GM13977 (cell line): ENCODE data around the gene DNAH17.

Experiments
- DNase-seq: peaks from one replicate; pipeline ENCODE4 v3.0.0; 2012; ENCODE audit warnings: low spot score
- in situ Hi-C: fragments of 300-500 bp; cut with MboI; formaldehyde crosslinking; loops from one replicate; pipeline ENCODE4 v1.12.0; 2022; ENCODE audit warnings: low sequenced_read_pairs, low pct_unique_long_range_greater_than_20kb, mixed read lengths, inconsistent platforms; ENCODE audit not compliant: unreplicated experiment
- TF ChIP-seq, protein P1 (sequence below): IDR thresholded peaks from 2 replicates; pipeline ENCODE4 v1.5.1; 2012; ENCODE audit warnings: mild to moderate bottlenecking, control low read depth; ENCODE audit not compliant: insufficient read depth; ENCODE audit errors: extremely low read depth, missing control alignments

Gene DNAH17

DNA sequence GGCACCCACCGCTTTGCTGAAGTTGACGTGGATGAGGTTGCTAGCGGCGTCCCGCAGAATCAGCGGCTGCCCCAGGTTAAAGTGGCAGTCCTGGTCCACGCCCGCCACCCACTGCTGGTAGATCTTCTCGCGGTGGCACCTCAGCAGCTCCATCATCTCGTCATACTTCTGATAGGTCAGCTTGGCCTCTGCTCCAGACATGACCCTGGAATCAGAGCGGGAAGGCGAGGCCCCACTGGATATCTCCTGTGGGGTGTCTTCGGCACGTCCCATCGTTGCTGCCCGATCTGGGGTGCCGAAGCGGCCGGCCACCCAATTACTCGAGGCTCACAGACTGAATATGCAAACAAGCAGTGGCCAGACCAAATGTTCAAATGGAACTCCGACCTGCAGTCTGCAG lies 16.5 kb downstream of the DNAH17 start:
- in situ Hi-C loops, result no loop called here
- DNase-seq, result no peak
- TF ChIP-seq, protein P1, sequence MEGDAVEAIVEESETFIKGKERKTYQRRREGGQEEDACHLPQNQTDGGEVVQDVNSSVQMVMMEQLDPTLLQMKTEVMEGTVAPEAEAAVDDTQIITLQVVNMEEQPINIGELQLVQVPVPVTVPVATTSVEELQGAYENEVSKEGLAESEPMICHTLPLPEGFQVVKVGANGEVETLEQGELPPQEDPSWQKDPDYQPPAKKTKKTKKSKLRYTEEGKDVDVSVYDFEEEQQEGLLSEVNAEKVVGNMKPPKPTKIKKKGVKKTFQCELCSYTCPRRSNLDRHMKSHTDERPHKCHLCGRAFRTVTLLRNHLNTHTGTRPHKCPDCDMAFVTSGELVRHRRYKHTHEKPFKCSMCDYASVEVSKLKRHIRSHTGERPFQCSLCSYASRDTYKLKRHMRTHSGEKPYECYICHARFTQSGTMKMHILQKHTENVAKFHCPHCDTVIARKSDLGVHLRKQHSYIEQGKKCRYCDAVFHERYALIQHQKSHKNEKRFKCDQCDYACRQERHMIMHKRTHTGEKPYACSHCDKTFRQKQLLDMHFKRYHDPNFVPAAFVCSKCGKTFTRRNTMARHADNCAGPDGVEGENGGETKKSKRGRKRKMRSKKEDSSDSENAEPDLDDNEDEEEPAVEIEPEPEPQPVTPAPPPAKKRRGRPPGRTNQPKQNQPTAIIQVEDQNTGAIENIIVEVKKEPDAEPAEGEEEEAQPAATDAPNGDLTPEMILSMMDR, result no peak

DNA sequence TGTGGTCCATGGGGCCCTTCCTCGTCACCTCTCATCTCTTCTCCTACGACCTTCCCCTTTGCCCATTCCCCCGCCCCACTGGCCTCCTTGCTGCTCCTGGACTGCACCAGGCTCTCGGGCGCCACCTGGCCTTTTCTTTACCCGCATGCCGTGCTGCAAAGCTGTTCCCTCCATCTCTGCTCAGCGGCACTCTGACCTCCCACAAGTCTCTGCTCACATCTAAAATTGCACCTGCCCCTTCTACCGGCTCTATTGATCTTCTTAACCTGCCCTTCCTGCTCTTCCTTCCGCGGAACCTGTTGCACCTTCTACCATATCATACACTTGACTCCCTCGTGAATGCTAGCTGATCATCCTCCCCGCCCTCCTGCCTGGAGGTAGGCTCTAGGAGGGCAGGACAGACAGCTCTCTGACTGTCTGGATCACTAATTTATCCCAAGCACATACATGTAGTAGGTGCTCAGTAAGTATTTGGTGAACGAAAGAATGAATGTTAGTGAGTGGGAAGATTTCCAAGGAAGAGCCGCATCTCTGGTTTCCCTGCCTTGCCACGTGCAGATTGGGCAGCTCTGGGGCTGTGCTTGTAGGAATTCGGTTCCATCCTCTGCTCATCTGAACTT lies 17.3 kb downstream of the DNAH17 start:
- in situ Hi-C loops, result no loop called here
- TF ChIP-seq, protein P1, result no peak
- DNase-seq, result no peak

DNA sequence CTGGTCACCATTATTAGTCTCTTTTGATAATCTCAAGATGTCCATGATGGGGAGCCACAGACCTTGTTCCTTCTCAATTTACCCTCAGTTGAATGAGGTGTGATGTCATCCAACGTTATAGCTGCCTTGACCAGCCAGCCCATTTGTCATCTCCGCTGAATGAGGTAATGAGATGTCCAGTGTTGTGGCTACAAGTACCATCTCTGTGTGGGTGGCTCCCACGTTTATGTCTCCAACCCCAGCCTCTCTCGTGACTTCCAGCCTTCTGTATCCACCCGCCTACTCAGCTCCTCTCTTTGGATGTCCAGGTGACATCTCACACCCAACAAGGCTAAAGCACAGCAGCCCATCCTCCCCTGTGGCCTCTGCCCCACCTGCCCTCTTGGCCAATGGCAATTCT lies 18.2 kb downstream of the DNAH17 start:
- TF ChIP-seq, protein P1, result no peak
- in situ Hi-C loops, result no loop called here
- DNase-seq, result no peak

DNA sequence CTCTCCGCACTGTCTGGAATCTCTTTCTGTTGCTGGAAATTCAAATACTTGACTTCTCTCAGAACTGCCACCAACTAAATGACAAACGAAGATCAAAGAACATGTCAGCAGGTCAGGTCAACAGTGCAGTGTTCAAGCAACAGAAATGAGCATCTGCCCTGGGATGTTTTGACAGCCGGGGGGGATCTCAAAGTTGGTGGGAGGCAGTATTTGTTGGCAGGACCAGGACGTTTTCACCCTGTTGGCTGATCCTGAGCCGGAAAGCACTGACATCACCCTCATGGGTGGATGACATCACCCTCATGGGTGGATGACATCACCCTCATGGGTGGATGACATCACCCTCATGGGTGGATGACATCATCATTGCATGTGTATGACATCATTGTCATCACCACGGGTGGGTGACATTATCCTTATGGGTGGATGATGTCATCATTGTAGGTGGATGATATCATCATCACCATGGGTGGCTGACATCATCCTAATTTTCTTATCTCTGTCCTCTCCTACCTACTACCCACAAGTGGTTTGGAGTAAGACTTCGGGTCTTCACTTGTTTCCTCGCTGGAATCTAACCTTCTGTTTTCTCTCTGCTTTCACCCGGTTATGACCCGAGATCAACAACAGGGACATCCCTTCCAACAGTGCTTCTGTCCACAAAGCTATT lies 18.9 kb downstream of the DNAH17 start:
- in situ Hi-C loops, result no loop called here
- DNase-seq, result no peak
- TF ChIP-seq, protein P1, result no peak

DNA sequence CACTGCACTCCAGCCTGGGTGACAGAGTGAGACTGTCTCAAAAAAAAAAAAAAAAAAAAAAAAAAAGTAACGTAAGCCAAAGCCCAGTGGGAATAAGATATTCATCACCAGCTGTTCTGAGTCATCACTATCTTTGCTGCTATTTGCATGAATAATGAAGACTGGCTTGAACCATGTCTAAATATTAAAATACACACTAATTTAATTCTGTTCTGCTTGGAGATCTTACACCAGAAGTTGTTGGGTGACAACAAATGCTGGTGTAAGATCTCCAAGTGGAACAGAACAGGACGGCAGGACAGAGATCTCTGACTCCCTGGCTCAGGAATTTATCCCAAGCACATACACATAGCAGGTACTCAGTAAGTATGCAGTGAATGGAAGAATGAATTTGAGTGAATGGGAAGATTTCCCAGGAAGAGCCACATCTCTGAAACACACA lies 19.6 kb downstream of the DNAH17 start:
- in situ Hi-C loops, result no loop called here
- DNase-seq, result no peak

DNA sequence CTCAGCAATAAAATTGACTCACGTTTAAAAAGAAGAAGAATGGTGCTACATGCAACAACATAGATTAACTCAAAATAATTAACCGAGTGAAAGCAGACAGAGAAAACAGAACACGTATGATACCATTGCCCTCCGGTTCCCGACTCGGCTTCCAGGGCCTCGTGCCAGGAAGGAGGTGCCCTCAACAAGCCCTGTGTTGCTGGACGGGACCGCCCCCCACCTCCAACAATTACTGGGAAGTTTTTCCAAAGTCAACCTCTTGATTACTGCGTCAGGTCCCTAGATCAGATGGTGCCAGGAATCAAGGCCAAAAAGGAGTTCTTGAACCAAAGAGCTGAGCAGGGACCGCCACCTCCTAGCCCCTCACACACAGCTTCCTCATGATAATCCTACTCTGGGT lies 20.4 kb downstream of the DNAH17 start:
- in situ Hi-C loops, result no loop called here
- TF ChIP-seq, protein P1, result no peak
- no peak for DNase-seq

More for the DNA sequence above, 19.6 kb downstream of the DNAH17 start:
- TF ChIP-seq, protein P1, result no peak
